Liver (tissue), 9 donors: ENCODE measurements around the gene CCT5. TPM values are rescaled to one million over a fixed set of nuclear protein-coding genes. Genes with fewer than 3 reads are reported as not detected.

ENCODE experiments used
- DNase-seq: peaks from one replicate; pipeline ENCODE4 v3.0.0-alpha.2; 2017; ENCODE audit warnings: low spot score
- H3K27ac ChIP-seq, 2 donors: one replicate each; pipeline ENCODE4 v1.7.0; 2013; ENCODE audit warnings: inconsistent platforms in 2 of 2, low read length in 2 of 2, control low read depth in 1 of 2, low read depth in 1 of 2, mild to moderate bottlenecking in 1 of 2
- H3K27me3 ChIP-seq, 4 donors: one replicate each; pipeline versions ENCODE4 v1.6.1 to v1.7.0; 2013; ENCODE audit warnings: low read length in 3 of 4, inconsistent platforms in 1 of 4, mild to moderate bottlenecking in 1 of 4, moderate library complexity in 1 of 4; ENCODE audit not compliant: control insufficient read depth in 4 of 4, insufficient read depth in 4 of 4
- H3K36me3 ChIP-seq, 4 donors: one replicate each; pipeline versions ENCODE4 v1.6.1 to v1.7.0; 2013; ENCODE audit warnings: low read length in 3 of 4, mild to moderate bottlenecking in 3 of 4, low read depth in 1 of 4, moderate library complexity in 1 of 4; ENCODE audit not compliant: control insufficient read depth in 4 of 4, insufficient read depth in 3 of 4
- H3K4me1 ChIP-seq, 4 donors: one replicate each; pipeline versions ENCODE4 v1.6.1 to v1.7.0; 2013; ENCODE audit warnings: low read length in 3 of 4, mild to moderate bottlenecking in 3 of 4, moderate library complexity in 1 of 4; ENCODE audit not compliant: control insufficient read depth in 4 of 4, insufficient read depth in 4 of 4
- H3K4me3 ChIP-seq, 3 donors: one replicate each; pipeline versions ENCODE4 v1.6.1 to v1.7.0; 2013; ENCODE audit warnings: low read length in 3 of 3, control low read depth in 1 of 3, low read depth in 1 of 3, mild to moderate bottlenecking in 1 of 3
- H3K9ac ChIP-seq, 2 donors: one replicate each; pipeline ENCODE4 v1.7.0; 2013; ENCODE audit warnings: low read length in 2 of 2, mild to moderate bottlenecking in 2 of 2, moderate library complexity in 2 of 2, control low read depth in 1 of 2, low read depth in 1 of 2
- H3K9me3 ChIP-seq, 4 donors: one replicate each; pipeline versions ENCODE4 v1.6.1 to v1.7.0; 2013; ENCODE audit warnings: low read length in 3 of 4; ENCODE audit not compliant: control insufficient read depth in 4 of 4
- ATF3 ChIP-seq: IDR thresholded peaks from 2 replicates; pipeline ENCODE4 v1.6.1; 2016; ENCODE audit warnings: antibody characterized with exemption
- EGR1 ChIP-seq, 2 donors: IDR thresholded peaks; 2 replicates each; pipeline ENCODE4 v1.6.1; 2016 to 2018; ENCODE audit warnings: antibody characterized with exemption in 2 of 2, low read depth in 2 of 2
- FOXA1 ChIP-seq: IDR thresholded peaks from 2 replicates; pipeline ENCODE4 v1.6.1; 2016; ENCODE audit warnings: antibody characterized with exemption
- GABPA ChIP-seq, 2 donors: IDR thresholded peaks in 1 of 2; conservative IDR thresholded peaks in 1 of 2; 2 replicates each; pipeline ENCODE4 v1.6.1; 2016; ENCODE audit warnings: antibody characterized with exemption in 2 of 2, mild to moderate bottlenecking in 1 of 2, moderate library complexity in 1 of 2
- HNF4A ChIP-seq, 2 donors: conservative IDR thresholded peaks; 2 replicates each; pipeline ENCODE4 v1.6.1; 2016; ENCODE audit warnings: antibody characterized with exemption in 2 of 2, mild to moderate bottlenecking in 2 of 2
- JUND ChIP-seq, 2 donors: IDR thresholded peaks; 2 replicates each; pipeline ENCODE4 v1.6.1; 2016; ENCODE audit warnings: antibody characterized with exemption in 2 of 2
- MAX ChIP-seq: IDR thresholded peaks from 2 replicates; pipeline ENCODE4 v1.6.1; 2016; ENCODE audit warnings: antibody characterized with exemption
- NR2F2 ChIP-seq: IDR thresholded peaks from 2 replicates; pipeline ENCODE4 v1.6.1; 2016; ENCODE audit warnings: antibody characterized with exemption
- RXRA ChIP-seq, 2 donors: IDR thresholded peaks; 2 replicates each; pipeline ENCODE4 v1.6.1; 2017 to 2018; ENCODE audit warnings: antibody characterized with exemption in 2 of 2, mild to moderate bottlenecking in 1 of 2
- YY1 ChIP-seq: IDR thresholded peaks from 2 replicates; pipeline ENCODE4 v1.6.1; 2016; ENCODE audit warnings: antibody characterized with exemption, mild to moderate bottlenecking
- WGBS: extraction: QIAGEN DNeasy Blood & Tissue Kit; methylation state at CpG from one replicate; pipeline ENCODE4 v1.1.7; 2013; 5-methylcytosine and 5-hydroxymethylcytosine counted together
- polyA plus RNA-seq, 2 donors: library from polyadenylated mRNA; stranded (reverse) in 1 of 2; unstranded in 1 of 2; fragments of 200-250 nt in 1 of 2; fragments of >200 nt in 1 of 2; fragmentation: Nextera tagmentation in 1 of 2; extraction: Ambion mirVana in 1 of 2; gene quantifications; one replicate each; pipeline versions ENCODE4 v1.2.1 to v1.2.3, GENCODE V29; 2013 to 2015
- total RNA-seq, 2 donors: library from RNA; depleted of rRNA; stranded (reverse); fragments of >200 nt; gene quantifications; one replicate each; pipeline ENCODE4 v1.2.3, GENCODE V29; 2014
- TF ChIP-seq, protein P1 (sequence below): fragments of 150-350 bp; IDR thresholded peaks from 2 replicates; pipeline ENCODE4 v1.5.1; 2017; ENCODE audit warnings: improper control_type of control experiment, low read depth, low read length; ENCODE audit not compliant: missing input control
- TF ChIP-seq, protein P2 (sequence below): IDR thresholded peaks from 2 replicates; pipeline ENCODE4 v1.6.1; 2016; ENCODE audit warnings: antibody characterized with exemption, mild to moderate bottlenecking
- donor health status: healthy.
- donor health status: healthy.
- donor health status: healthy.
- donor health status: healthy.
- donor health status: healthy.

CCT5 gene
- total and polyA plus RNA-seq, 4 donors: 68.4 to 157 (median 105) TPM

DNA sequence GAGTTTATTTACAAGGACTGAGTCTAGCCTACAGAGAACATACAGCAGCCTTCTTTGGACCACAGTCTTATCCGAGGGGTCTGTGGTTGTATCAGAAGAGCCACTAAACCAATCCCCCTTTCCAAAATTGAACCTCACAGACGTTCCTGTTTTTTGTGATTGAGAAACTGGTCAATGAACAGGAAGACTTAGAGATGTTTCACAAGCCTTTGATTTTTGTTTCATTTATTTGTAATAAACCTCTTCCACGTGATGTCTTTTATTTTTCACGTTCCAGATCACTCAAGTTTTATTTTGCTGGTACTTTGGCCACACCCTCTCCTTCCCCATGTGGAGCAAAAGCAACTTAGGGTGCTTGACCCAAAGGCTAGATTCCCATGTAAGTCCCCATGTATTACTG, 16.1 kb downstream of the CCT5 start:
- H3K9me3 ChIP-seq: no peaks in the 10 kb centered on the region
- no peak overlapping the region for H3K9ac ChIP-seq
- TF ChIP-seq, protein P1, sequence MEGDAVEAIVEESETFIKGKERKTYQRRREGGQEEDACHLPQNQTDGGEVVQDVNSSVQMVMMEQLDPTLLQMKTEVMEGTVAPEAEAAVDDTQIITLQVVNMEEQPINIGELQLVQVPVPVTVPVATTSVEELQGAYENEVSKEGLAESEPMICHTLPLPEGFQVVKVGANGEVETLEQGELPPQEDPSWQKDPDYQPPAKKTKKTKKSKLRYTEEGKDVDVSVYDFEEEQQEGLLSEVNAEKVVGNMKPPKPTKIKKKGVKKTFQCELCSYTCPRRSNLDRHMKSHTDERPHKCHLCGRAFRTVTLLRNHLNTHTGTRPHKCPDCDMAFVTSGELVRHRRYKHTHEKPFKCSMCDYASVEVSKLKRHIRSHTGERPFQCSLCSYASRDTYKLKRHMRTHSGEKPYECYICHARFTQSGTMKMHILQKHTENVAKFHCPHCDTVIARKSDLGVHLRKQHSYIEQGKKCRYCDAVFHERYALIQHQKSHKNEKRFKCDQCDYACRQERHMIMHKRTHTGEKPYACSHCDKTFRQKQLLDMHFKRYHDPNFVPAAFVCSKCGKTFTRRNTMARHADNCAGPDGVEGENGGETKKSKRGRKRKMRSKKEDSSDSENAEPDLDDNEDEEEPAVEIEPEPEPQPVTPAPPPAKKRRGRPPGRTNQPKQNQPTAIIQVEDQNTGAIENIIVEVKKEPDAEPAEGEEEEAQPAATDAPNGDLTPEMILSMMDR: no peak
- TF ChIP-seq GABPA (IDR thresholded peaks at IDR 0.05 in 1 of 2, conservative IDR thresholded peaks at IDR 0.05 in 1 of 2): no peak
- no peak for TF ChIP-seq FOXA1
- no peak for TF ChIP-seq ATF3
- no peak for TF ChIP-seq YY1
- TF ChIP-seq NR2F2: no peak
- no peak for TF ChIP-seq RXRA (IDR thresholded peaks at IDR 0.05)
- TF ChIP-seq, protein P2, sequence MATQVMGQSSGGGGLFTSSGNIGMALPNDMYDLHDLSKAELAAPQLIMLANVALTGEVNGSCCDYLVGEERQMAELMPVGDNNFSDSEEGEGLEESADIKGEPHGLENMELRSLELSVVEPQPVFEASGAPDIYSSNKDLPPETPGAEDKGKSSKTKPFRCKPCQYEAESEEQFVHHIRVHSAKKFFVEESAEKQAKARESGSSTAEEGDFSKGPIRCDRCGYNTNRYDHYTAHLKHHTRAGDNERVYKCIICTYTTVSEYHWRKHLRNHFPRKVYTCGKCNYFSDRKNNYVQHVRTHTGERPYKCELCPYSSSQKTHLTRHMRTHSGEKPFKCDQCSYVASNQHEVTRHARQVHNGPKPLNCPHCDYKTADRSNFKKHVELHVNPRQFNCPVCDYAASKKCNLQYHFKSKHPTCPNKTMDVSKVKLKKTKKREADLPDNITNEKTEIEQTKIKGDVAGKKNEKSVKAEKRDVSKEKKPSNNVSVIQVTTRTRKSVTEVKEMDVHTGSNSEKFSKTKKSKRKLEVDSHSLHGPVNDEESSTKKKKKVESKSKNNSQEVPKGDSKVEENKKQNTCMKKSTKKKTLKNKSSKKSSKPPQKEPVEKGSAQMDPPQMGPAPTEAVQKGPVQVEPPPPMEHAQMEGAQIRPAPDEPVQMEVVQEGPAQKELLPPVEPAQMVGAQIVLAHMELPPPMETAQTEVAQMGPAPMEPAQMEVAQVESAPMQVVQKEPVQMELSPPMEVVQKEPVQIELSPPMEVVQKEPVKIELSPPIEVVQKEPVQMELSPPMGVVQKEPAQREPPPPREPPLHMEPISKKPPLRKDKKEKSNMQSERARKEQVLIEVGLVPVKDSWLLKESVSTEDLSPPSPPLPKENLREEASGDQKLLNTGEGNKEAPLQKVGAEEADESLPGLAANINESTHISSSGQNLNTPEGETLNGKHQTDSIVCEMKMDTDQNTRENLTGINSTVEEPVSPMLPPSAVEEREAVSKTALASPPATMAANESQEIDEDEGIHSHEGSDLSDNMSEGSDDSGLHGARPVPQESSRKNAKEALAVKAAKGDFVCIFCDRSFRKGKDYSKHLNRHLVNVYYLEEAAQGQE: no peak
- H3K4me3 ChIP-seq: no peak overlapping the region
- WGBS: 51% methylated on average over 4 of the region's 4 CpGs
- H3K27me3 ChIP-seq: no peaks in the 10 kb centered on the region
- no peak for DNase-seq
- peaks cover 3 to 33% (median 30%) of the 10 kb centered on the region in 4 donors for H3K36me3 ChIP-seq
- H3K27ac ChIP-seq: no peak overlapping the region
- H3K4me1 ChIP-seq: peaks cover 0 to 25% (median 11%) of the 10 kb centered on the region in 4 donors

GRCh38 chr5:10266839-10267238, 16.8 kb downstream of the CCT5 start:
- 85% methylated on average over 4 of the region's 4 CpGs for WGBS
- no peak for DNase-seq
- H3K27ac ChIP-seq: no peak overlapping the region
- no peaks in the 10 kb centered on the region for H3K9me3 ChIP-seq
- no peak overlapping the region for H3K4me3 ChIP-seq
- TF ChIP-seq RXRA (IDR thresholded peaks at IDR 0.05) (no peak), JUND (IDR thresholded peaks at IDR 0.05) (no peak), ATF3 (no peak), MAX (no peak), HNF4A (conservative IDR thresholded peaks at IDR 0.05) (no peak), EGR1 (IDR thresholded peaks at IDR 0.05; ENCODE audit: low read depth in 2 of 2) (no peak), NR2F2 (no peak)
- TF ChIP-seq, protein P1: no peak
- H3K27me3 ChIP-seq: no peaks in the 10 kb centered on the region
- no peak overlapping the region for H3K9ac ChIP-seq
- H3K4me1 ChIP-seq: peaks cover 0 to 25% (median 11%) of the 10 kb centered on the region in 4 donors
- peaks cover 3 to 26% (median 25%) of the 10 kb centered on the region in 4 donors for H3K36me3 ChIP-seq
